ENCODE data around the gene ARSI.

Gene ARSI

GRCh38 chr5:150291388-150292385, 11.0 kb downstream of the ARSI start:
- DNase-seq: no peak

- no peak for DNase-seq
Measured at GRCh38 chr5:150289551-150290390, 12.9 kb downstream of the ARSI start, which contains the start of gene CAMK2A. CAMK2A (minus strand) TSS chr5:150289773; CDS start chr5:150289625, 148 bp downstream.

- no peak for DNase-seq
Measured at GRCh38 chr5:150288791-150289190, 13.9 kb downstream of the ARSI start.

- DNase-seq: no peak
Measured at GRCh38 chr5:150288361-150288760, 14.3 kb downstream of the ARSI start.

GRCh38 chr5:150286820-150287219, 15.9 kb downstream of the ARSI start:
- DNase-seq: no peak

GRCh38 chr5:150285114-150285513, 17.6 kb downstream of the ARSI start:
- no peak for DNase-seq

- DNase-seq: no peak
Measured at GRCh38 chr5:150284311-150284710, 18.4 kb downstream of the ARSI start.

- DNase-seq: no peak
Measured at GRCh38 chr5:150283904-150284303, 18.8 kb downstream of the ARSI start.

GRCh38 chr5:150281987-150282386, 20.7 kb downstream of the ARSI start:
- DNase-seq: no peak

GRCh38 chr5:150279330-150280020, 23.2 kb downstream of the ARSI start:
- DNase-seq: no peak

- no peak for DNase-seq
Measured at GRCh38 chr5:150278916-150279315, 23.8 kb downstream of the ARSI start.

GRCh38 chr5:150278046-150278730, 24.5 kb downstream of the ARSI start:
- no peak for DNase-seq

GRCh38 chr5:150277043-150277442, 25.7 kb downstream of the ARSI start:
- DNase-seq: no peak

- DNase-seq: no peak
Measured at GRCh38 chr5:150274811-150275210, 27.9 kb downstream of the ARSI start.

GRCh38 chr5:150272531-150272930, 30.2 kb downstream of the ARSI start:
- DNase-seq: no peak

- no peak for DNase-seq
Measured at GRCh38 chr5:150271923-150272322, 30.8 kb downstream of the ARSI start.

- no peak for DNase-seq
Measured at GRCh38 chr5:150271296-150271692, 31.4 kb downstream of the ARSI start.

GRCh38 chr5:150270541-150271295, 32.0 kb downstream of the ARSI start:
- no peak for DNase-seq

- DNase-seq: no peak
Measured at GRCh38 chr5:150266871-150267291, 35.8 kb downstream of the ARSI start.

GRCh38 chr5:150265870-150266383, 36.8 kb downstream of the ARSI start:
- no peak for DNase-seq

All from cerebellar nuclear complex (tissue), 1 donor.